Activated CD4-positive, alpha-beta T cell treated with anti-CD3 and anti-CD28 coated beads for 1 hour (primary cell): ENCODE results near the gene IFNG-AS1.

Source experiments
- DNase-seq: peaks from one replicate; pipeline ENCODE4 v3.0.0-alpha.2; 2020

Gene IFNG-AS1

GRCh38 chr12:67989184-67989920 lies at the start of gene IFNG-AS1:
IFNG-AS1 (plus strand) TSS chr12:67989447.
- DNase-seq, result no peak

- DNase-seq, result no peak
These were observed 49.6 kb upstream of the IFNG-AS1 start for GRCh38 chr12:67939611-67940010.

GRCh38 chr12:67940780-67941243 lies 48.4 kb upstream of the IFNG-AS1 start:
- no peak for DNase-seq

GRCh38 chr12:67942724-67943123 lies 46.5 kb upstream of the IFNG-AS1 start:
- DNase-seq, result no peak

- DNase-seq, result peak; percentile 17
These were observed 45.9 kb upstream of the IFNG-AS1 start for GRCh38 chr12:67943141-67943892.

GRCh38 chr12:67944093-67944492 lies 45.2 kb upstream of the IFNG-AS1 start:
- no peak for DNase-seq

- no peak for DNase-seq
These were observed 36.5 kb upstream of the IFNG-AS1 start for GRCh38 chr12:67952787-67953186.

GRCh38 chr12:67957383-67957782 lies 31.9 kb upstream of the IFNG-AS1 start:
- no peak for DNase-seq

- no peak for DNase-seq
These were observed 31.1 kb upstream of the IFNG-AS1 start for GRCh38 chr12:67958187-67958586.

- DNase-seq, result no peak
These were observed 24.8 kb upstream of the IFNG-AS1 start for GRCh38 chr12:67964456-67964855.

GRCh38 chr12:67966560-67966959 lies 22.7 kb upstream of the IFNG-AS1 start:
- no peak for DNase-seq

GRCh38 chr12:67968321-67968720 lies 20.9 kb upstream of the IFNG-AS1 start:
- no peak for DNase-seq

GRCh38 chr12:67968725-67969124 lies 20.5 kb upstream of the IFNG-AS1 start:
- DNase-seq, result no peak

- DNase-seq, result no peak
These were observed 20.0 kb upstream of the IFNG-AS1 start for GRCh38 chr12:67969134-67969802.

- DNase-seq, result no peak
These were observed 11.6 kb upstream of the IFNG-AS1 start for GRCh38 chr12:67977668-67978067.

GRCh38 chr12:67980391-67980790 lies 8.9 kb upstream of the IFNG-AS1 start:
- no peak for DNase-seq

GRCh38 chr12:67981287-67982162 lies 7.7 kb upstream of the IFNG-AS1 start:
- no peak for DNase-seq

- DNase-seq, result no peak
These were observed 7.1 kb upstream of the IFNG-AS1 start for GRCh38 chr12:67982164-67982563.

GRCh38 chr12:67986632-67987031 lies 2.6 kb upstream of the IFNG-AS1 start:
- no peak for DNase-seq

- DNase-seq, result no peak
These were observed 636 bp upstream of the IFNG-AS1 start for GRCh38 chr12:67988601-67989021.

GRCh38 chr12:67991158-67991557 lies 1.9 kb downstream of the IFNG-AS1 start:
- DNase-seq, result no peak

- DNase-seq, result no peak
These were observed 3.9 kb downstream of the IFNG-AS1 start for GRCh38 chr12:67993143-67993542.

GRCh38 chr12:67994046-67994445 lies 4.8 kb downstream of the IFNG-AS1 start:
- DNase-seq, result no peak
